ENCODE measurements around the gene TCF7. TPM values are rescaled to one million over a fixed set of nuclear protein-coding genes. Genes with fewer than 3 reads are reported as not detected.
A peak's percentile ranks its signal among the peaks of the same experiment; 100 is the strongest.

The TCF7 gene
- total and polyA plus RNA-seq, 2 of the 13 experiments (the other 11 are each of a cell fraction or from before 2014, with no cell fraction given), result 6.3 to 6.8 TPM

DNA sequence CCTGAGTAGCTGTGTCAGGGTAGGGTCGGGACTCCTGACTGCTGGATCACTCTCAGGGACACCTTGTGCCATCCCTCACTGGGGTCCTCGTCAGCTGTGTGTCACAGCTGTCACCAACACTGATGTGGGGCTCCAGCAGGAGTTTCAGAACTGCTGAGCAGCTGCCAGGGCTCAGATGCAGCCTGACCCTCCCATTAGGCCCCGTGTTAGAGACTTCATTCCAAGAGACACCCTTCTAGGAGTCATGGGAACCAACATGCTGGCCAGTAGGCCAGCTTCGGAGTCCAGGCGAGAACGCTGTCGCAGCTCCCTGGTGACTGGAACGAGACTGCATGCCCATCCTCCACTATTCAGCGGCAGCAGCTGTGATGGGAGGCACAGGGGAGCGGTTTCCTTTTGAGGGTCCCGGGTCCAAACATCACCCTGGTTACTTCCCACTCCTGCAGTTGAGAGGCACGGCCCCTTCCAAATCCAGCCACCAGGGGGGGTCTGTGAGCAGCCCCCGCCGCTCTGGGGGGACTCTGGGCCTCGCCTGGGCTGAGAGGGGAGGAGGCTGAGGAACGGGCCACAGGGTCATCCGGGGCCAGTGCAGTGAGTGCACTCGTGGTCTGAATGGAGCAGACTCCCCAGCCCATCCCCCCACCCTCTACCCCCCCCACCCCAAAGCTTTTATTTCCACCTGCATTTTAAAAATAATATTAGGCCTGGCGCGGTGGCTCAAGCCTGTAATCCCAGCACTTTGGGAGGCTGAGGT is 12.6 kb upstream of the TCF7 start (continued):
- TF ChIP-seq ZNF350 (CRISPR knock-in tag; IDR thresholded peaks at IDR 0.05; ENCODE audit: borderline replicate concordance, low read depth) (no peak; the same call in 1 of the 2 replicates), ZMYM3 (CRISPR knock-in tag; IDR thresholded peaks at IDR 0.05) (peak; percentile 75; the same call in 1 of the 2 replicates), U2AF2 (IDR thresholded peaks at IDR 0.05; ENCODE audit: low read depth, low read length) (no peak), IRF9 (CRISPR knock-in tag; IDR thresholded peaks at IDR 0.05; ENCODE audit: borderline replicate concordance) (no peak), MBD4 (IDR thresholded peaks at IDR 0.05; ENCODE audit: borderline replicate concordance, low read length) (no peak), ZNF253 (CRISPR knock-in tag; IDR thresholded peaks at IDR 0.05; ENCODE audit: borderline replicate concordance) (no peak), KDM4B (CRISPR knock-in tag; IDR thresholded peaks at IDR 0.05) (no peak), JUN (CRISPR knock-in tag; IDR thresholded peaks at IDR 0.05) (no peak), ZNF20 (CRISPR knock-in tag; IDR thresholded peaks at IDR 0.05) (no peak), ZSCAN31 (CRISPR knock-in tag; IDR thresholded peaks at IDR 0.05; ENCODE audit: low read depth) (no peak), HOXA3 (CRISPR knock-in tag; IDR thresholded peaks at IDR 0.05) (peak; percentile 48; the same call in 1 of the 2 replicates), NFYB (CRISPR knock-in tag; IDR thresholded peaks at IDR 0.05) (no peak), ZNF33A (CRISPR knock-in tag; IDR thresholded peaks at IDR 0.05; ENCODE audit: borderline replicate concordance) (no peak), GTF3A (CRISPR knock-in tag; conservative IDR thresholded peaks at IDR 0.05) (no peak), ZNF251 (CRISPR knock-in tag; IDR thresholded peaks at IDR 0.05) (no peak), PAF1 (CRISPR knock-in tag; IDR thresholded peaks at IDR 0.05) (no peak), FOXM1 (CRISPR knock-in tag; IDR thresholded peaks at IDR 0.05) (no peak), HMG20A (CRISPR knock-in tag; IDR thresholded peaks at IDR 0.05; ENCODE audit: borderline replicate concordance) (no peak), ARID5B (CRISPR knock-in tag; IDR thresholded peaks at IDR 0.05) (peak; percentile 20; the same call in 1 of the 2 replicates), USF2 (IDR thresholded peaks at IDR 0.05; ENCODE audit: low read depth, low read length) (no peak), USF2 (CRISPR knock-in tag; IDR thresholded peaks at IDR 0.05; ENCODE audit: borderline replicate concordance) (no peak), HOMEZ (CRISPR knock-in tag; IDR thresholded peaks at IDR 0.05; ENCODE audit: low read depth) (no peak)

Measured in HepG2 (cell line).